ENCODE results near the gene VWA3B. TPM values are rescaled to one million over a fixed set of nuclear protein-coding genes. Genes with fewer than 3 reads are reported as not detected.

Gene VWA3B
- total RNA-seq, 1 experiment from 2014 or later: not detected

GRCh38 chr2:98308532-98308931 is 221.6 kb downstream of the VWA3B start:
- H2BK20ac ChIP-seq (ENCODE audit: low read depth, low read length, poor library complexity, severe bottlenecking): no peak overlapping the region
- H3K4me3 Mint-ChIP-seq: no peak overlapping the region
- no peak overlapping the region for H2BK12ac ChIP-seq (ENCODE audit: insufficient read length, low read depth, low read length)
- no peak for TF ChIP-seq CTCF (conservative IDR thresholded peaks at IDR 0.05)
- H3K9ac ChIP-seq (ENCODE audit: extremely low read depth, insufficient read length, low read length): no peak overlapping the region
- WGBS (ENCODE audit: extremely low coverage, insufficient read length, low lambda C conversion rate): no CpG with 5 or more reads among the region's 4 CpGs
- peaks cover 11 to 22% of the 10 kb centered on the region in 2 experiments for H3K4me1 Mint-ChIP-seq
- H3K4me2 ChIP-seq (ENCODE audit: insufficient read depth, insufficient read length, low read length): no peak overlapping the region
- no peak overlapping the region for H3K56ac ChIP-seq (ENCODE audit: insufficient read length, low read depth, low read length)
- no peak overlapping the region for H3K18ac ChIP-seq (ENCODE audit: insufficient read length, low read depth, low read length)
- H2BK15ac ChIP-seq (ENCODE audit: low read depth, low read length): peak overlapping the region; percentile 98; the same call in 1 of the 2 replicates
- no peak for DNase-seq
- H3K27ac Mint-ChIP-seq: peak overlapping the region in 1 of 3 experiments; percentile 5; a peak in 1 of 7 replicates
- H3K27ac ChIP-seq (ENCODE audit: insufficient read length, low read depth, low read length): no peak overlapping the region
- H3K23me2 ChIP-seq (ENCODE audit: insufficient read length, low read depth, low read length, poor library complexity, severe bottlenecking): no peaks in the 10 kb centered on the region
- no peaks in the 10 kb centered on the region for H3K27me3 ChIP-seq (ENCODE audit: insufficient read depth, low read length)
- H4K91ac ChIP-seq (ENCODE audit: insufficient read length, low read depth, low read length): no peak overlapping the region
- no peak overlapping the region for H4K5ac ChIP-seq (ENCODE audit: insufficient read length, low read depth, low read length)
- H3K79me2 ChIP-seq (ENCODE audit: insufficient read depth, low read length): no peaks in the 10 kb centered on the region
- H2AK5ac ChIP-seq (ENCODE audit: insufficient read length, low read length): no peak overlapping the region
- H3K4ac ChIP-seq (ENCODE audit: low read depth, low read length): no peak overlapping the region
- peaks cover 0 to 3% (median 0%) of the 10 kb centered on the region in 3 experiments; a peak in 1 of 7 replicates for H3K36me3 Mint-ChIP-seq (ENCODE audit: insufficient read depth in 1 of 3, low read depth in 3 of 3)
- H3K14ac ChIP-seq (ENCODE audit: insufficient read depth, low read length): no peak overlapping the region
- no peaks in the 10 kb centered on the region for H3K9me3 ChIP-seq (ENCODE audit: control insufficient read depth, low read depth, low read length)
- no peak overlapping the region for H3K23ac ChIP-seq (ENCODE audit: insufficient read length, low read depth, low read length)
- no peak overlapping the region for H2BK120ac ChIP-seq (ENCODE audit: low read depth, low read length, poor library complexity, severe bottlenecking)
- H3K4me1 ChIP-seq (ENCODE audit: insufficient read depth, low read length): no peaks in the 10 kb centered on the region
- H2BK5ac ChIP-seq (ENCODE audit: insufficient read length, low read length): no peak overlapping the region
- H3T11ph ChIP-seq (ENCODE audit: low read length): no peak overlapping the region
- no peaks in the 10 kb centered on the region for H3K79me1 ChIP-seq (ENCODE audit: insufficient read depth, low read depth, low read length, poor library complexity, severe bottlenecking)
- no peak overlapping the region for H4K8ac ChIP-seq (replicated peaks; ENCODE audit: insufficient read length, low read depth, low read length)
- H4K20me1 ChIP-seq (ENCODE audit: control insufficient read depth, insufficient read depth, insufficient read length): no peaks in the 10 kb centered on the region
- H3K27me3 Mint-ChIP-seq (ENCODE audit: low read depth): peaks cover 13% of the 10 kb centered on the region
- no peak overlapping the region for H2AFZ ChIP-seq (ENCODE audit: low read length)
- H3K9me3 Mint-ChIP-seq: no peaks in the 10 kb centered on the region
